GM21367 (cell line): Measurements from ENCODE around the gene ADRA1B.
"Not testable (repeated sequence)": the region's sequence is repeated elsewhere in the genome, so short reads cannot be mapped to it uniquely, and the experiment has no call there.

Experiments used
- ATAC-seq: cut with Tn5 transposase; IDR thresholded peaks from one replicate; pipeline ENCODE4 v1.9.1; 2021; ENCODE audit not compliant: unreplicated experiment

Gene ADRA1B

GRCh38 chr5:160009591-160009989 lies 93.3 kb downstream of the ADRA1B start:
- no peak for ATAC-seq

GRCh38 chr5:160011471-160011870 lies 95.2 kb downstream of the ADRA1B start:
- ATAC-seq, result no peak

DNA sequence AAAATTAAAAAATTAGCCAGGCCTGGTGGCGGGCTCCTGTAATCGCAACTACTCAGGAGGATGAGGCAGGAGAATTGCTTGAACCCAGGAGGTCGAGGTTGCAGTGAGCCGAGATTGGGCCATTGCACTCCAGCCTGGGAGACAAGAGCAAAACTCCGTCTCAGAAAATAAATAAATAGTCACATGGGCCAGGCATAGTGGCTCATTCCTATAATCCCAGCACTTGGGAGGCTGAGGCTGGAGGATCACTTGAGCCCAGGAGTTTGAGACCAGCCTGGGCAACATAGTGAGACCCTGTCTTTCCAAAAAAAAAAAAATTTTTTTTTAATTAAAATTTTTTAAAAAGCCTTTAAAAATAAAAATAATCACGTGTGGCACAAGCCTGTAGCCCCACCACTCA lies 97.9 kb downstream of the ADRA1B start:
- not testable (repeated sequence) for ATAC-seq

DNA sequence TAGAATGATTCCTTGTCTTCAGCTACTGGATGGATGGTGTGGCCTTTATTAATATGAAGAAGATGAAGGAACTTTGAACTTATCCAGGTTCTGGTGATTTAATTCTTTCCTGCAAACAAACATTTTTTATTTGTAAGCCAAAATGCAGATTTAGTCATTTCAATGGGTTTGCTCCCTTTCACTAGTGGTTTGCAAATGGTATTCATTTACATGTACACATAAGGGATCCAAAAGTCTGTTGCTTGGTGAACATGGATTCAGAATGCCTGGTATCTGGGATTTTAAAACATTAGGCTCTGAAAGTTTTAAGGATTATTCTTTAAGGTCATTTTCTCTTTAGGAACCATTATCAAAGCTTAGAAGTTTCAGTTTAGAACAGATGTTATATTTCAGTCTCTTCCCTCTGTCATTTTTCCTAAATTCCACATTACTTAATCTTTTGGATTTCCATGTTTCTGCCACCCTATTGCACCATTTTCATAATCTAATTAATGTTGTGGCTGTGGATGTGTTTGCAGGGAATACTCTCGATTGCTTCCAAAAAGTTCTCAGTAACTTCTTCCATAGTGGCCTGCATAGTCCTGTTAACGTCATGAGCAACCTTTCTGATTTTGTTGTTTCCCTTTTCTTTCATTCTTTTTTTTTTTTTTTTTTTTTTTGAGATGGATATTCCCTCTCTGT lies 102.8 kb downstream of the ADRA1B start:
- ATAC-seq, result no peak

GRCh38 chr5:160020266-160020770 lies 104.0 kb downstream of the ADRA1B start:
- no peak for ATAC-seq

DNA sequence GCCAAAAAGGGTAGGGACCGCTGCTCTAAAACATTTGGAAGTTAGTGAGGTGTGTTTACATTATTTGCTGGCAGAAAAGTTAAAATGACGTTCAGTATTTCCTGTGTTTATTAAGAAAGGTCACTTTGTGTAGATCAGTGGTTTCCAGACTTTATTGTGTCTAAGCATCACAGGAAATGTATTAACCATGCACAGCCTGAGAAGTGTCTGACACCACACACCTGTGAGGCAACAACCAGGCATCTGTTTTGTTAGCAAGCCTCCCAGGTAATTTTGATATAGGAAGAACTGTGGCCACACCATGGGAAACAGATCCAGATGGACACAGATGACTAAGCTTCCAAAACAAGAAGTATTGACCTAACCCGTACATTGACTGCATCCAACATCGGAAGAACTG lies 104.7 kb downstream of the ADRA1B start:
- no peak for ATAC-seq

GRCh38 chr5:160021831-160022446 lies 105.7 kb downstream of the ADRA1B start:
- peak; percentile 95 for ATAC-seq
